Ishikawa (cell line): ENCODE measurements around the gene EEFSEC.

Experiments used
- CEBPB ChIP-seq: IDR thresholded peaks from 2 replicates; pipeline ENCODE4 v1.6.1; 2012
- CREB1 ChIP-seq: IDR thresholded peaks from 2 replicates; pipeline ENCODE4 v1.6.1; 2012; ENCODE audit warnings: low read depth
- EGR1 ChIP-seq: IDR thresholded peaks from 2 replicates; pipeline ENCODE4 v1.6.1; 2012
- EP300 ChIP-seq: IDR thresholded peaks from 2 replicates; pipeline ENCODE4 v1.6.1; 2012; ENCODE audit warnings: borderline replicate concordance
- FOXM1 ChIP-seq: IDR thresholded peaks from 2 replicates; pipeline ENCODE4 v1.6.1; 2012; ENCODE audit warnings: low read depth, borderline replicate concordance
- MAX ChIP-seq: IDR thresholded peaks from 2 replicates; pipeline ENCODE4 v1.6.1; 2012
- NFIC ChIP-seq: IDR thresholded peaks from 2 replicates; pipeline ENCODE4 v1.6.1; 2012
- RAD21 ChIP-seq: IDR thresholded peaks from 2 replicates; pipeline ENCODE4 v1.6.1; 2012; ENCODE audit warnings: low read depth
- TAF1 ChIP-seq: IDR thresholded peaks from 2 replicates; pipeline ENCODE4 v1.6.1; 2012; ENCODE audit warnings: low read depth, mild to moderate bottlenecking
- TCF12 ChIP-seq: IDR thresholded peaks from 2 replicates; pipeline ENCODE4 v1.6.1; 2012; ENCODE audit warnings: low read depth
- TEAD4 ChIP-seq: IDR thresholded peaks from 2 replicates; pipeline ENCODE4 v1.6.1; 2012
- USF1 ChIP-seq: IDR thresholded peaks from 2 replicates; pipeline ENCODE4 v1.6.1; 2012
- YY1 ChIP-seq: IDR thresholded peaks from 2 replicates; pipeline ENCODE4 v1.6.1; 2012; ENCODE audit warnings: low read depth
- ZBTB7A ChIP-seq: IDR thresholded peaks from 2 replicates; pipeline ENCODE4 v1.6.1; 2012; ENCODE audit warnings: low read depth
- TF ChIP-seq, protein P1 (sequence below): IDR thresholded peaks from 2 replicates; pipeline ENCODE4 v1.6.1; 2012; ENCODE audit warnings: low read depth, mild to moderate bottlenecking

The EEFSEC gene

GRCh38 chr3:128455786-128456748, 302.8 kb downstream of the EEFSEC start:
- TF ChIP-seq USF1 (no peak), EP300 (no peak), TAF1 (no peak), CEBPB (no peak), YY1 (no peak), TEAD4 (no peak), MAX (no peak), CREB1 (no peak), FOXM1 (no peak), NFIC (no peak), TCF12 (no peak), EGR1 (no peak), RAD21 (no peak), ZBTB7A (no peak)
- TF ChIP-seq, protein P1, sequence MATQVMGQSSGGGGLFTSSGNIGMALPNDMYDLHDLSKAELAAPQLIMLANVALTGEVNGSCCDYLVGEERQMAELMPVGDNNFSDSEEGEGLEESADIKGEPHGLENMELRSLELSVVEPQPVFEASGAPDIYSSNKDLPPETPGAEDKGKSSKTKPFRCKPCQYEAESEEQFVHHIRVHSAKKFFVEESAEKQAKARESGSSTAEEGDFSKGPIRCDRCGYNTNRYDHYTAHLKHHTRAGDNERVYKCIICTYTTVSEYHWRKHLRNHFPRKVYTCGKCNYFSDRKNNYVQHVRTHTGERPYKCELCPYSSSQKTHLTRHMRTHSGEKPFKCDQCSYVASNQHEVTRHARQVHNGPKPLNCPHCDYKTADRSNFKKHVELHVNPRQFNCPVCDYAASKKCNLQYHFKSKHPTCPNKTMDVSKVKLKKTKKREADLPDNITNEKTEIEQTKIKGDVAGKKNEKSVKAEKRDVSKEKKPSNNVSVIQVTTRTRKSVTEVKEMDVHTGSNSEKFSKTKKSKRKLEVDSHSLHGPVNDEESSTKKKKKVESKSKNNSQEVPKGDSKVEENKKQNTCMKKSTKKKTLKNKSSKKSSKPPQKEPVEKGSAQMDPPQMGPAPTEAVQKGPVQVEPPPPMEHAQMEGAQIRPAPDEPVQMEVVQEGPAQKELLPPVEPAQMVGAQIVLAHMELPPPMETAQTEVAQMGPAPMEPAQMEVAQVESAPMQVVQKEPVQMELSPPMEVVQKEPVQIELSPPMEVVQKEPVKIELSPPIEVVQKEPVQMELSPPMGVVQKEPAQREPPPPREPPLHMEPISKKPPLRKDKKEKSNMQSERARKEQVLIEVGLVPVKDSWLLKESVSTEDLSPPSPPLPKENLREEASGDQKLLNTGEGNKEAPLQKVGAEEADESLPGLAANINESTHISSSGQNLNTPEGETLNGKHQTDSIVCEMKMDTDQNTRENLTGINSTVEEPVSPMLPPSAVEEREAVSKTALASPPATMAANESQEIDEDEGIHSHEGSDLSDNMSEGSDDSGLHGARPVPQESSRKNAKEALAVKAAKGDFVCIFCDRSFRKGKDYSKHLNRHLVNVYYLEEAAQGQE = no peak

GRCh38 chr3:128456776-128457715, 303.8 kb downstream of the EEFSEC start:
- TF ChIP-seq CREB1 = no peak
- no peak for TF ChIP-seq TAF1
- no peak for TF ChIP-seq EGR1
- TF ChIP-seq CEBPB = no peak
- TF ChIP-seq EP300 = no peak
- TF ChIP-seq TEAD4 = no peak
- no peak for TF ChIP-seq MAX
- no peak for TF ChIP-seq FOXM1
- no peak for TF ChIP-seq RAD21
- no peak for TF ChIP-seq NFIC
- TF ChIP-seq YY1 = no peak
- no peak for TF ChIP-seq USF1
- TF ChIP-seq ZBTB7A = no peak
- TF ChIP-seq, protein P1 = no peak
- TF ChIP-seq TCF12 = no peak

GRCh38 chr3:128457937-128458336, 304.7 kb downstream of the EEFSEC start:
- no peak for TF ChIP-seq EGR1
- no peak for TF ChIP-seq ZBTB7A
- TF ChIP-seq, protein P1 = no peak
- TF ChIP-seq EP300 = no peak
- TF ChIP-seq TAF1 = no peak
- TF ChIP-seq YY1 = no peak
